HCT116 (cell line): ENCODE measurements around the gene GSTT4.

ENCODE experiments used
- ATF3 ChIP-seq: IDR thresholded peaks from 2 replicates; pipeline ENCODE4 v1.6.1; 2012
- CEBPB ChIP-seq: IDR thresholded peaks from 2 replicates; pipeline ENCODE4 v1.6.1; 2012; ENCODE audit warnings: low read depth
- CTCF ChIP-seq, 3 experiments: fragments of 200-600 bp in 1 of 3; sonication (generic) in 1 of 3; IDR thresholded peaks in 2 of 3; conservative IDR thresholded peaks in 1 of 3; 2 replicates each; pipeline ENCODE4 v1.5.1; 2012 to 2017; ENCODE audit warnings: low read depth in 2 of 3, low read length in 2 of 3, antibody characterized with exemption in 1 of 3, borderline replicate concordance in 1 of 3, control low read depth in 1 of 3, mild to moderate bottlenecking in 1 of 3, mixed read lengths in 1 of 3, mixed run types in 1 of 3, moderate library complexity in 1 of 3; ENCODE audit not compliant: insufficient read depth in 1 of 3
- EGR1 ChIP-seq: IDR thresholded peaks from 2 replicates; pipeline ENCODE4 v1.6.1; 2012; ENCODE audit warnings: low read depth
- EZH2 ChIP-seq: fragments of 200-600 bp; sonication (generic); IDR thresholded peaks from 2 replicates; pipeline ENCODE4 v1.6.1; 2017; ENCODE audit warnings: antibody characterized with exemption, mixed run types
- EZH2phosphoT487 ChIP-seq: fragments of 200-600 bp; IDR thresholded peaks from 2 replicates; pipeline ENCODE4 v1.6.1; 2018; ENCODE audit warnings: antibody characterized with exemption, borderline replicate concordance
- JUND ChIP-seq: IDR thresholded peaks from 2 replicates; pipeline ENCODE4 v1.6.1; 2012
- MAX ChIP-seq: IDR thresholded peaks from 2 replicates; pipeline ENCODE4 v1.6.1; 2012
- POLR2A ChIP-seq: IDR thresholded peaks from 2 replicates; pipeline ENCODE4 v1.7.0; 2011; ENCODE audit warnings: borderline replicate concordance; ENCODE audit not compliant: insufficient read depth, insufficient read length; ENCODE audit errors: extremely low read depth
- POLR2AphosphoS5 ChIP-seq: IDR thresholded peaks from 2 replicates; pipeline ENCODE4 v1.6.1; 2011; ENCODE audit warnings: mild to moderate bottlenecking, low read depth, low read length, moderate library complexity
- RAD21 ChIP-seq: IDR thresholded peaks from 2 replicates; pipeline ENCODE4 v1.6.1; 2012; ENCODE audit warnings: low read depth, mild to moderate bottlenecking
- REST ChIP-seq: IDR thresholded peaks from 2 replicates; pipeline ENCODE4 v1.6.1; 2012; ENCODE audit warnings: low read depth
- YY1 ChIP-seq: IDR thresholded peaks from 2 replicates; pipeline ENCODE4 v1.6.1; 2011; ENCODE audit warnings: low read length, low read depth, moderate library complexity, mild to moderate bottlenecking; ENCODE audit not compliant: insufficient replicate concordance; ENCODE audit errors: extremely low read depth
- TF ChIP-seq, protein P1 (sequence below): IDR thresholded peaks from 2 replicates; pipeline ENCODE4 v1.6.1; 2011; ENCODE audit warnings: mild to moderate bottlenecking, low read length, moderate library complexity; ENCODE audit not compliant: insufficient replicate concordance; ENCODE audit errors: extremely low read depth

GRCh38 chr22:24009227-24010017 is 4.2 kb upstream of the GSTT4 start:
- TF ChIP-seq POLR2A (no peak), CTCF (IDR thresholded peaks at IDR 0.05 in 2 of 3, conservative IDR thresholded peaks at IDR 0.05 in 1 of 3; ENCODE audit: borderline replicate concordance in 1 of 3, insufficient read depth in 1 of 3, low read depth in 2 of 3, low read length in 2 of 3) (no peak), POLR2AphosphoS5 (no peak), EGR1 (no peak), MAX (no peak), EZH2phosphoT487 (no peak), REST (no peak), EZH2 (no peak), CEBPB (no peak), ATF3 (no peak), YY1 (no peak), JUND (no peak), RAD21 (no peak)
- TF ChIP-seq, protein P1, sequence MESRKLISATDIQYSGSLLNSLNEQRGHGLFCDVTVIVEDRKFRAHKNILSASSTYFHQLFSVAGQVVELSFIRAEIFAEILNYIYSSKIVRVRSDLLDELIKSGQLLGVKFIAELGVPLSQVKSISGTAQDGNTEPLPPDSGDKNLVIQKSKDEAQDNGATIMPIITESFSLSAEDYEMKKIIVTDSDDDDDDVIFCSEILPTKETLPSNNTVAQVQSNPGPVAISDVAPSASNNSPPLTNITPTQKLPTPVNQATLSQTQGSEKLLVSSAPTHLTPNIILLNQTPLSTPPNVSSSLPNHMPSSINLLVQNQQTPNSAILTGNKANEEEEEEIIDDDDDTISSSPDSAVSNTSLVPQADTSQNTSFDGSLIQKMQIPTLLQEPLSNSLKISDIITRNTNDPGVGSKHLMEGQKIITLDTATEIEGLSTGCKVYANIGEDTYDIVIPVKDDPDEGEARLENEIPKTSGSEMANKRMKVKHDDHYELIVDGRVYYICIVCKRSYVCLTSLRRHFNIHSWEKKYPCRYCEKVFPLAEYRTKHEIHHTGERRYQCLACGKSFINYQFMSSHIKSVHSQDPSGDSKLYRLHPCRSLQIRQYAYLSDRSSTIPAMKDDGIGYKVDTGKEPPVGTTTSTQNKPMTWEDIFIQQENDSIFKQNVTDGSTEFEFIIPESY, result no peak
